Measurements from ENCODE around the gene MEI1. TPM values are rescaled to one million over a fixed set of nuclear protein-coding genes. Genes with fewer than 3 reads are reported as not detected.
A peak's percentile ranks its signal among the peaks of the same experiment; 100 is the strongest.

Gene MEI1
- total and polyA plus RNA-seq, 4 donors, result 3.4 to 18.0 (median 6.7) TPM

- Histone ChIP-seq H3K27me3 (ENCODE audit: control insufficient read depth in 3 of 3, insufficient read depth in 3 of 3, low read length in 2 of 3) (no peaks in the 10 kb centered on the region), H3K9me3 (ENCODE audit: control insufficient read depth in 4 of 4, insufficient read depth in 3 of 4, low read length in 3 of 4) (no peaks in the 10 kb centered on the region), H3K4me1 (ENCODE audit: control insufficient read depth in 5 of 5, insufficient read depth in 5 of 5, low read length in 5 of 5) (peaks cover 0 to 3% (median 0%) of the 10 kb centered on the region in 5 donors), H3K4me3 (peak overlapping the region; percentile 33), H3K27ac (ENCODE audit: low read depth in 1 of 2, low read length in 1 of 2) (peak overlapping the region in 1 of 2 donors; percentile 6), H3K36me3 (ENCODE audit: control insufficient read depth in 4 of 4, insufficient read depth in 4 of 4, low read length in 4 of 4) (peaks cover 7 to 16% (median 8%) of the 10 kb centered on the region in 4 donors), H3K9ac (ENCODE audit: insufficient read depth in 1 of 2, low read length in 2 of 2) (no peak overlapping the region)
- no peak for ATAC-seq (ENCODE audit: insufficient read depth, low FRiP score)
- no peak for DNase-seq
- WGBS, 2 donors, result 41 to 59% methylated on average over 14 of the region's 14 CpGs
- TF ChIP-seq, protein P1, sequence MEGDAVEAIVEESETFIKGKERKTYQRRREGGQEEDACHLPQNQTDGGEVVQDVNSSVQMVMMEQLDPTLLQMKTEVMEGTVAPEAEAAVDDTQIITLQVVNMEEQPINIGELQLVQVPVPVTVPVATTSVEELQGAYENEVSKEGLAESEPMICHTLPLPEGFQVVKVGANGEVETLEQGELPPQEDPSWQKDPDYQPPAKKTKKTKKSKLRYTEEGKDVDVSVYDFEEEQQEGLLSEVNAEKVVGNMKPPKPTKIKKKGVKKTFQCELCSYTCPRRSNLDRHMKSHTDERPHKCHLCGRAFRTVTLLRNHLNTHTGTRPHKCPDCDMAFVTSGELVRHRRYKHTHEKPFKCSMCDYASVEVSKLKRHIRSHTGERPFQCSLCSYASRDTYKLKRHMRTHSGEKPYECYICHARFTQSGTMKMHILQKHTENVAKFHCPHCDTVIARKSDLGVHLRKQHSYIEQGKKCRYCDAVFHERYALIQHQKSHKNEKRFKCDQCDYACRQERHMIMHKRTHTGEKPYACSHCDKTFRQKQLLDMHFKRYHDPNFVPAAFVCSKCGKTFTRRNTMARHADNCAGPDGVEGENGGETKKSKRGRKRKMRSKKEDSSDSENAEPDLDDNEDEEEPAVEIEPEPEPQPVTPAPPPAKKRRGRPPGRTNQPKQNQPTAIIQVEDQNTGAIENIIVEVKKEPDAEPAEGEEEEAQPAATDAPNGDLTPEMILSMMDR (IDR thresholded peaks at IDR 0.05; ENCODE audit: control extremely low read depth, extremely low read depth), result no peak
Observed at GRCh38 chr22:41681616-41682015, 17.7 kb upstream of the MEI1 start.

GRCh38 chr22:41682033-41682807, 17.1 kb upstream of the MEI1 start:
- H3K9ac ChIP-seq (ENCODE audit: insufficient read depth in 1 of 2, low read length in 2 of 2), result peak overlapping the region in 1 of 2 donors; percentile 89
- TF ChIP-seq, protein P1 (IDR thresholded peaks at IDR 0.05; ENCODE audit: control extremely low read depth, extremely low read depth), result no peak
- peak; percentile 87 for ATAC-seq (ENCODE audit: insufficient read depth, low FRiP score)
- H3K27ac ChIP-seq (ENCODE audit: low read depth in 1 of 2, low read length in 1 of 2), result peak overlapping the region; percentile 49 to 65
- peak overlapping the region; percentile 57 for H3K4me3 ChIP-seq
- DNase-seq, result peak; percentile 90 to 93 (median 90)
- H3K36me3 ChIP-seq (ENCODE audit: control insufficient read depth in 4 of 4, insufficient read depth in 4 of 4, low read length in 4 of 4), result peaks cover 7 to 16% (median 8%) of the 10 kb centered on the region in 4 donors
- no peaks in the 10 kb centered on the region for H3K9me3 ChIP-seq (ENCODE audit: control insufficient read depth in 4 of 4, insufficient read depth in 3 of 4, low read length in 3 of 4)
- no peaks in the 10 kb centered on the region for H3K27me3 ChIP-seq (ENCODE audit: control insufficient read depth in 3 of 3, insufficient read depth in 3 of 3, low read length in 2 of 3)
- peaks cover 0 to 3% (median 0%) of the 10 kb centered on the region in 5 donors for H3K4me1 ChIP-seq (ENCODE audit: control insufficient read depth in 5 of 5, insufficient read depth in 5 of 5, low read length in 5 of 5)
- 38 to 46% methylated on average over 50 of the region's 50 CpGs for WGBS, 2 donors

- TF ChIP-seq, protein P1 (IDR thresholded peaks at IDR 0.05; ENCODE audit: control extremely low read depth, extremely low read depth), result no peak
- WGBS, 2 donors, result 92% methylated on average over 9 of the region's 9 CpGs
- Histone ChIP-seq H3K4me1 (ENCODE audit: control insufficient read depth in 5 of 5, insufficient read depth in 5 of 5, low read length in 5 of 5) (peaks cover 1 to 8% (median 4%) of the 10 kb centered on the region in 5 donors), H3K27ac (ENCODE audit: low read depth in 1 of 2, low read length in 1 of 2) (peak overlapping the region; percentile 49 to 65), H3K9me3 (ENCODE audit: control insufficient read depth in 4 of 4, insufficient read depth in 3 of 4, low read length in 3 of 4) (no peaks in the 10 kb centered on the region), H3K27me3 (ENCODE audit: control insufficient read depth in 3 of 3, insufficient read depth in 3 of 3, low read length in 2 of 3) (no peaks in the 10 kb centered on the region), H3K9ac (ENCODE audit: insufficient read depth in 1 of 2, low read length in 2 of 2) (peak overlapping the region in 1 of 2 donors; percentile 89), H3K4me3 (no peak overlapping the region), H3K36me3 (ENCODE audit: control insufficient read depth in 4 of 4, insufficient read depth in 4 of 4, low read length in 4 of 4) (peaks cover 7 to 11% (median 8%) of the 10 kb centered on the region in 4 donors)
- no peak for DNase-seq
- ATAC-seq (ENCODE audit: insufficient read depth, low FRiP score), result no peak
Observed at GRCh38 chr22:41683052-41683451, 16.3 kb upstream of the MEI1 start.

Data from lung (tissue), 12 donors.